HEK293 (cell line): ENCODE measurements around the gene ITK.

Experiments used
- CTCF ChIP-seq: fragments of 450-650 bp; formaldehyde crosslinking; IDR thresholded peaks from 2 replicates; pipeline ENCODE4 v1.5.1; 2016; ENCODE audit warnings: missing biosample characterization, missing genetic modification characterization
- KLF1 ChIP-seq: fragments of 450-650 bp; formaldehyde crosslinking; IDR thresholded peaks from 2 replicates; pipeline ENCODE4 v1.5.1; 2016; ENCODE audit warnings: missing biosample characterization, missing genetic modification characterization
- KLF10 ChIP-seq: fragments of 450-650 bp; IDR thresholded peaks from 2 replicates; pipeline ENCODE4 v1.5.1; 2018; ENCODE audit warnings: missing biosample characterization, mild to moderate bottlenecking, missing genetic modification characterization
- MYNN ChIP-seq: fragments of 450-650 bp; formaldehyde crosslinking; IDR thresholded peaks from 2 replicates; pipeline ENCODE4 v1.5.1; 2016; ENCODE audit warnings: missing biosample characterization, missing genetic modification characterization, borderline replicate concordance
- PRDM10 ChIP-seq: fragments of 450-650 bp; formaldehyde crosslinking; IDR thresholded peaks from 2 replicates; pipeline ENCODE4 v1.5.1; 2016; ENCODE audit warnings: missing biosample characterization, missing genetic modification characterization
- PRDM6 ChIP-seq: fragments of 450-650 bp; formaldehyde crosslinking; IDR thresholded peaks from 2 replicates; pipeline ENCODE4 v1.5.1; 2017; ENCODE audit warnings: missing biosample characterization, missing genetic modification characterization
- REST ChIP-seq: fragments of 450-650 bp; formaldehyde crosslinking; IDR thresholded peaks from 2 replicates; pipeline ENCODE4 v1.5.1; 2016; ENCODE audit warnings: missing biosample characterization, missing genetic modification characterization
- TCF7L2 ChIP-seq: IDR thresholded peaks from 2 replicates; pipeline ENCODE4 v1.6.1; 2011; ENCODE audit warnings: low read depth, mild to moderate bottlenecking, inconsistent platforms, low read length, moderate library complexity, borderline replicate concordance
- ZBTB20 ChIP-seq: fragments of 450-650 bp; formaldehyde crosslinking; IDR thresholded peaks from 2 replicates; pipeline ENCODE4 v1.5.1; 2016; ENCODE audit warnings: missing biosample characterization, missing genetic modification characterization
- ZNF548 ChIP-seq: fragments of 450-650 bp; formaldehyde crosslinking; IDR thresholded peaks from 2 replicates; pipeline ENCODE4 v1.5.1; 2016; ENCODE audit warnings: missing biosample characterization, missing genetic modification characterization
- ZNF580 ChIP-seq: fragments of 450-650 bp; formaldehyde crosslinking; IDR thresholded peaks from 2 replicates; pipeline ENCODE4 v1.5.1; 2016; ENCODE audit warnings: missing biosample characterization, missing genetic modification characterization
- ZNF658 ChIP-seq: fragments of 450-650 bp; formaldehyde crosslinking; IDR thresholded peaks from 2 replicates; pipeline ENCODE4; 2016; ENCODE audit warnings: missing biosample characterization, missing genetic modification characterization
- ZNF76 ChIP-seq: fragments of 450-650 bp; formaldehyde crosslinking; IDR thresholded peaks from 2 replicates; pipeline ENCODE4; 2016; ENCODE audit warnings: low read depth, missing biosample characterization, missing genetic modification characterization, borderline replicate concordance
- ZNF785 ChIP-seq: fragments of 450-650 bp; formaldehyde crosslinking; IDR thresholded peaks from 2 replicates; pipeline ENCODE4 v1.5.1; 2016; ENCODE audit warnings: missing biosample characterization, missing genetic modification characterization

- TF ChIP-seq CTCF (tag by site-specific recombination): no peak
- no peak for TF ChIP-seq ZNF76 (tag by site-specific recombination)
- no peak for TF ChIP-seq MYNN (tag by site-specific recombination)
- TF ChIP-seq KLF1 (tag by site-specific recombination): no peak
- no peak for TF ChIP-seq ZNF548 (tag by site-specific recombination)
- no peak for TF ChIP-seq ZBTB20 (tag by site-specific recombination)
- TF ChIP-seq ZNF580 (tag by site-specific recombination): no peak
- no peak for TF ChIP-seq ZNF785 (tag by site-specific recombination)
- no peak for TF ChIP-seq ZNF658
- TF ChIP-seq TCF7L2: no peak
- TF ChIP-seq KLF10 (tag by site-specific recombination): no peak
- no peak for TF ChIP-seq PRDM10 (tag by site-specific recombination)
- TF ChIP-seq PRDM6 (tag by site-specific recombination): no peak
- TF ChIP-seq REST: no peak
These were observed 3.6 kb downstream of the ITK start for GRCh38 chr5:157184117-157184670.
